ENCODE measurements around the gene ZP2.

DNA sequence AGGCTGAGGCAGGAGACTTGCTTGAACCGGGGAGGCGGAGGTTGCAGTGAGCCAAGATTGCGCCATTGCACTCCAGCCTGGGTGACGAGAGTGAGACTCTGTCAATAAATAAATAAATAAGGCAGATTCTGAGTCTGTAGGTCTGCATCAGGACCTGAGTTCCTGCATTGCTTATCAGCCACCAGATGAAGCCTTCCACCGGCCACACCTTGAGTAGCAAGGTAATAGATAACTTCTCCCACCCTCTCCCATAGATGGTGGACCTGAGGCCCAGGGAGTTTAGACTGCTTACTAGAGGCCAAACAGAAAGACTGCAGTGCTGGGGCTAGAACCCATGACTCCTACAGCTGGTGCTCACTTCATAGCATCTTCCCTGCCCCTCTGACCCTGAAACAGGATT, 22.1 kb downstream of the ZP2 start:
- no peak for TF ChIP-seq POLR2AphosphoS5 (IDR thresholded peaks at IDR 0.05)
- TF ChIP-seq, protein P1, sequence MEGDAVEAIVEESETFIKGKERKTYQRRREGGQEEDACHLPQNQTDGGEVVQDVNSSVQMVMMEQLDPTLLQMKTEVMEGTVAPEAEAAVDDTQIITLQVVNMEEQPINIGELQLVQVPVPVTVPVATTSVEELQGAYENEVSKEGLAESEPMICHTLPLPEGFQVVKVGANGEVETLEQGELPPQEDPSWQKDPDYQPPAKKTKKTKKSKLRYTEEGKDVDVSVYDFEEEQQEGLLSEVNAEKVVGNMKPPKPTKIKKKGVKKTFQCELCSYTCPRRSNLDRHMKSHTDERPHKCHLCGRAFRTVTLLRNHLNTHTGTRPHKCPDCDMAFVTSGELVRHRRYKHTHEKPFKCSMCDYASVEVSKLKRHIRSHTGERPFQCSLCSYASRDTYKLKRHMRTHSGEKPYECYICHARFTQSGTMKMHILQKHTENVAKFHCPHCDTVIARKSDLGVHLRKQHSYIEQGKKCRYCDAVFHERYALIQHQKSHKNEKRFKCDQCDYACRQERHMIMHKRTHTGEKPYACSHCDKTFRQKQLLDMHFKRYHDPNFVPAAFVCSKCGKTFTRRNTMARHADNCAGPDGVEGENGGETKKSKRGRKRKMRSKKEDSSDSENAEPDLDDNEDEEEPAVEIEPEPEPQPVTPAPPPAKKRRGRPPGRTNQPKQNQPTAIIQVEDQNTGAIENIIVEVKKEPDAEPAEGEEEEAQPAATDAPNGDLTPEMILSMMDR (IDR thresholded peaks at IDR 0.05 in 8 of 11, conservative IDR thresholded peaks at IDR 0.05 in 3 of 11): no peak
- TF ChIP-seq POLR2A (IDR thresholded peaks at IDR 0.05): no peak
